GM19438 (cell line): Measurements from ENCODE around the gene STH.
"Not testable (repeated sequence)": the region's sequence is repeated elsewhere in the genome, so short reads cannot be mapped to it uniquely, and the experiment has no call there.

Experiments
- ATAC-seq: cut with Tn5 transposase; IDR thresholded peaks from one replicate; pipeline ENCODE4 v1.9.1; 2021; ENCODE audit warnings: low read depth; ENCODE audit not compliant: unreplicated experiment

The STH gene, protein sequence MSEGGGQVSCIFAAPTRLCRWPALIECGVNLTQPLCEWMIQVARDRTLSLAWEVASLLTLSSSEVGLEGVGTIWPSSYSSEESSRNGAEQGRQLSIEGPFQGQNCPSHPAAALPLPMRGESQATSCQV

DNA sequence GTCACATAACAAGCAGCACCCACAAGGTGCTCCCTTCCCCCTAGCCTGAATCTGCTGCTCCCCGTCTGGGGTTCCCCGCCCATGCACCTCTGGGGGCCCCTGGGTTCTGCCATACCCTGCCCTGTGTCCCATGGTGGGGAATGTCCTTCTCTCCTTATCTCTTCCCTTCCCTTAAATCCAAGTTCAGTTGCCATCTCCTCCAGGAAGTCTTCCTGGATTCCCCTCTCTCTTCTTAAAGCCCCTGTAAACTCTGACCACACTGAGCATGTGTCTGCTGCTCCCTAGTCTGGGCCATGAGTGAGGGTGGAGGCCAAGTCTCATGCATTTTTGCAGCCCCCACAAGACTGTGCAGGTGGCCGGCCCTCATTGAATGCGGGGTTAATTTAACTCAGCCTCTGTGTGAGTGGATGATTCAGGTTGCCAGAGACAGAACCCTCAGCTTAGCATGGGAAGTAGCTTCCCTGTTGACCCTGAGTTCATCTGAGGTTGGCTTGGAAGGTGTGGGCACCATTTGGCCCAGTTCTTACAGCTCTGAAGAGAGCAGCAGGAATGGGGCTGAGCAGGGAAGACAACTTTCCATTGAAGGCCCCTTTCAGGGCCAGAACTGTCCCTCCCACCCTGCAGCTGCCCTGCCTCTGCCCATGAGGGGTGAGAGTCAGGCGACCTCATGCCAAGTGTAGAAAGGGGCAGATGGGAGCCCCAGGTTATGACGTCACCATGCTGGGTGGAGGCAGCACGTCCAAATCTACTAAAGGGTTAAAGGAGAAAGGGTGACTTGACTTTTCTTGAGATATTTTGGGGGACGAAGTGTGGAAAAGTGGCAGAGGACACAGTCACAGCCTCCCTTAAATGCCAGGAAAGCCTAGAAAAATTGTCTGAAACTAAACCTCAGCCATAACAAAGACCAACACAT lies at the start of gene STH:
Gene STH, plus strand, starts transcription at position 264 of the 913 bp plus-strand sequence. Its CDS starts 30 bp downstream, at position 294.
- no peak for ATAC-seq

- no peak for ATAC-seq
These were observed 49.2 kb upstream of the STH start for GRCh38 chr17:45949755-45950320.

GRCh38 chr17:45950888-45951287 lies 48.2 kb upstream of the STH start:
- ATAC-seq = no peak

- ATAC-seq = no peak
These were observed 47.6 kb upstream of the STH start for GRCh38 chr17:45951403-45951802.

GRCh38 chr17:45951941-45952340 lies 47.1 kb upstream of the STH start:
- no peak for ATAC-seq

- ATAC-seq = no peak
These were observed 46.2 kb upstream of the STH start for GRCh38 chr17:45952814-45953320.

- no peak for ATAC-seq
These were observed 45.5 kb upstream of the STH start for GRCh38 chr17:45953561-45953960.

DNA sequence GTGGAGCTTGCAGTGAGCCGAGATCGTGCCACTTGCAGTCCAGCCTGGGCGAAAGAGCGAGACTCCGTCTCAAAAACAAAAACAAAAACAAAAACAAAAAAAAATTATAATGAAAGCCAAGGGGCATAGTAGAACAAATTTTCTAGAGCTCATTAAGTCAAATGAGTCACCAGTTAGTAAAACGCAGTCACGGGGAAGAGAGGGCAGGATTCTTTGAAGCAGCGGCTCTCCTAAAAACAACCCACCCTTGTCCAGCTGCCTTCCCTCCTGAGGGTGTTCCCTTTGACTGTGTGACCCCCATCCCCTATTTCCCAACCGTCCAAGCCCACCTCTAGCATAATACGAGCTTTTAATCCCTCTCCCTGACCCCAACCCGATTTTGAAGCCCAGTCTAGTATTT lies 44.1 kb upstream of the STH start:
- ATAC-seq = no peak

GRCh38 chr17:45955326-45955725 lies 43.7 kb upstream of the STH start:
- no peak for ATAC-seq

DNA sequence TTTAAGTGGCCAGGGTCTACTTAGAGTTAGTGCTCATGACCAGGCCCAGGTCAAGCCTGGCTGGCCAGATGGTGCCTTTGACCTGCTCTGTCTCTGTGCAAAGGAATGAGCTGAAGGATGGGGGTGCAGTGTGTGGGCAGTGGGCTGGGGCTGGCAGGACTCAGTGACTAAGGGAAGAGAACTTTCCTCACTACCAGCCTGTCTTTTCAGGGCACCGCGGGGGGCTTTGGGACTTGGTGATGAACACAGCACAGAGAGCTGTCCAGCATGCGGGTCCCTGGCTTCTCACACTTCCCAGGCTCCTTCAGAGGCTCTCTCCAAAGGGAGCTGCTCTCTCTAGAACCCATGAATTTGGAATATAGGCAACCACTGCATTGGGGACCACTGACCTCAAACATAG lies 43.0 kb upstream of the STH start:
- ATAC-seq = no peak

- ATAC-seq = not testable (repeated sequence)
These were observed 42.3 kb upstream of the STH start for GRCh38 chr17:45956746-45957145.

GRCh38 chr17:45958307-45958706 lies 40.7 kb upstream of the STH start:
- ATAC-seq = no peak

DNA sequence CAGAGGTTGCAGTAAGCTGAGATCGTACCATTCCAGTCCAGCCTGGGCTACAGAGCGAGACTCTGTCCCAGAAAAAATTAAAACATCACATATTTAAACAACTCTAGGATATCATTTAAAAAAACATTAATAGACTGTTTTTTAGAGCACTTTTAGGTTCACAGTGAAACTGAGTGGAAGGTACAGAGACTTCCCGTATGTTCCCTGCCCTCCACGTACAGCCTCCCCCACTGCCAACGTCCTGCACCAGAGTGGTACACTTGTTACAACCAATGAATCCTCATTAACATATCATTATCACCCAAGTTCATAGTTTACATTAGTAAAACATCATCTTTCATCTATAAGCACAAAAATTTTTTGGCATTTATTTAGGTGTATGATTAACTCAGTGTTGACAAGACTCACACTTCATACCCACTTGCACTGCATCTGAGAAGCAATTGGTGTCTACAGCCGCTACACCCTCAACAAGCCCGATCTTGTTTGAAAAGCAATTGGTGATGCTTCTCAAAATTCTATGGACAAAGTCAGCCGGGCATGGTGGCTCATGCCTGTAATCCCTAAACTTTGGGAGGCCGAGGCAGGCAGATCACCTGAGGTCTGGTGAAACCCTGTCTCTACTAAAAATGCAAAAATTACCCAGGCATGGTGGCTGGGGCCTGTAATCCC lies 39.9 kb upstream of the STH start:
- ATAC-seq = no peak

- ATAC-seq = no peak
These were observed 38.7 kb upstream of the STH start for GRCh38 chr17:45960311-45960710.

GRCh38 chr17:45961206-45961605 lies 37.8 kb upstream of the STH start:
- no peak for ATAC-seq

DNA sequence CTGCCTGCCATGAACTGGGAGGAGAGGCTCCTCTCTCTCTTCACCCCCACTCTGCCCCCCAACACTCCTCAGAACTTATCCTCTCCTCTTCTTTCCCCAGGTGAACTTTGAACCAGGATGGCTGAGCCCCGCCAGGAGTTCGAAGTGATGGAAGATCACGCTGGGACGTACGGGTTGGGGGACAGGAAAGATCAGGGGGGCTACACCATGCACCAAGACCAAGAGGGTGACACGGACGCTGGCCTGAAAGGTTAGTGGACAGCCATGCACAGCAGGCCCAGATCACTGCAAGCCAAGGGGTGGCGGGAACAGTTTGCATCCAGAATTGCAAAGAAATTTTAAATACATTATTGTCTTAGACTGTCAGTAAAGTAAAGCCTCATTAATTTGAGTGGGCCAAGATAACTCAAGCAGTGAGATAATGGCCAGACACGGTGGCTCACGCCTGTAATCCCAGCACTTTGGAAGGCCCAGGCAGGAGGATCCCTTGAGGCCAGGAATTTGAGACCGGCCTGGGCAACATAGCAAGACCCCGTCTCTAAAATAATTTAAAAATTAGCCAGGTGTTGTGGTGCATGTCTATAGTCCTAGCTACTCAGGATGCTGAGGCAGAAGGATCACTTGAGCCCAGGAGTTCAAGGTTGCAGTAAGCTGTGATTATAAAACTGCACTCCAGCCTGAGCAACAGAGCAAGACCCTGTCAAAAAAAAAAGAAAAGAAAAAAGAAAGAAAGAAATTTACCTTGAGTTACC lies 36.7 kb upstream of the STH start:
- ATAC-seq = no peak

GRCh38 chr17:45963283-45963682 lies 35.8 kb upstream of the STH start:
- ATAC-seq = no peak

DNA sequence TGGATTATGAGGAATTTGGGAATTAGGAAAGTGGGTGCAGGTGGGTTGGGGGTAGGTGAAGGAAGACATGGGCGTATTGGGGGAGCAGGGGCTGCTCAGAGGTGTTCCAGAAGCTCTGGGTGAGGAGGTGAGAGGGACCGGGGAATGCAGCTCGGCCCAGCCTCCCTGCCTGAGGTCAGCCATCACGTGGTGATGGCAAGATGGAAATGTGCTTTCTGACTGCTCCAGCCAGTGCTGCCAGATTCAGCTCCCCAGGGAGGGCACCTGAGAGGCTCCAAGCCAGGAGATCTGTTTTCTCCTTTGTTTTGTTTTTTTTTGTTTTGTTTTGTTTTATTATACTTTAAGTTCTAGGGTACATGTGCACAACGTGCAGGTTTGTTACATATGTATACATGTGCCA lies 35.2 kb upstream of the STH start:
- no peak for ATAC-seq

GRCh38 chr17:45964634-45965033 lies 34.4 kb upstream of the STH start:
- ATAC-seq = no peak

DNA sequence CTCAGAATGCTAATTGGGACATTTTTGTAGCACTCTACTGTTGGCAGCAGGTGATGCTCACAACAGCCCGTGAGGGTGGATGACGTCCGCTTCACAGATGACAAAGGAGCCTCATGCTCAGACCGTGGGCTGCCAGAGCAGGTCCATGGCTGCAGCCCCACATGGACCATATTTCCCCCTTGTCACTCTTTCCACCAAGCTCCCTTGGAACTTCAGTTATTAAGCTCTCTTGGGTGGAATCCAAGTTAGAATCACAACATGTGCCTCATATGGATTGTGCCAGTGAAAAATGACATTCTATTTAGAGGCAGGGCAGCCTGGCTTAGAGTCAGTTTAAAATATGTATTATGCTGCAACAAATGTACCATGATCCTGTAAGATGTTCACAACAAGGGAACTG lies 33.2 kb upstream of the STH start:
- ATAC-seq = no peak
